PC-3 (cell line): ENCODE results near the gene DRGX. TPM values are rescaled to one million over a fixed set of nuclear protein-coding genes. Genes with fewer than 3 reads are reported as not detected.

Source experiments
- ATAC-seq: fragments of 200-7000 bp; cut with Tn5 transposase; 2 replicates; pipeline ENCODE4 v1.9.1; 2020; ENCODE audit warnings: mild to moderate bottlenecking, moderate library complexity
- BruUV-seq: library from RNA; stranded (reverse); fragments of 400-500 nt; replicated peaks from 2 replicates; lab custom pipeline; 2021; lab: Mats Ljungman, UMichigan
- CTCF ChIA-PET: fragments of 300-600 bp; sonication (Branson Sonifier 250); formaldehyde crosslinking; loops from one replicate; lab custom pipeline; 2022; ENCODE audit warnings: antibody characterized with exemption; lab: Charles Lee
- POLR2A ChIA-PET: fragments of 300-600 bp; sonication (Branson Sonifier 250); formaldehyde crosslinking; loops from one replicate; lab custom pipeline; 2022; ENCODE audit warnings: antibody characterized with exemption; ENCODE audit not compliant: unreplicated experiment; lab: Charles Lee
- DNase-seq: peaks from one replicate; pipeline ENCODE4 v3.0.0-alpha.2; 2015
- H2AFZ ChIP-seq: fragments of 300-600 bp; sonication (generic); 2 replicates; pipeline ENCODE4 v1.6.0; 2016; ENCODE audit warnings: antibody characterized with exemption, low read length
- H3F3A ChIP-seq: fragments of 300-600 bp; sonication (generic); one replicate; pipeline ENCODE4 v1.6.0; 2017; ENCODE audit warnings: antibody characterized with exemption, low read length, control low read depth, mild to moderate bottlenecking; ENCODE audit not compliant: unreplicated experiment
- H3K27ac ChIP-seq: fragments of 300-600 bp; sonication (generic); 2 replicates; pipeline ENCODE4 v1.5.1; 2016; ENCODE audit warnings: mild to moderate bottlenecking, low read length
- H3K27me3 ChIP-seq: fragments of 300-600 bp; sonication (generic); 2 replicates; pipeline ENCODE4 v1.6.1; 2016; ENCODE audit warnings: low read length, mixed read lengths
- H3K36me3 ChIP-seq: fragments of 300-600 bp; sonication (generic); 2 replicates; pipeline ENCODE4 v1.6.1; 2016; ENCODE audit warnings: low read depth, mixed run types, low read length, mixed read lengths
- H3K4me1 ChIP-seq: fragments of 300-600 bp; sonication (generic); 2 replicates; pipeline ENCODE4 v1.5.1; 2016; ENCODE audit warnings: low read length; ENCODE audit not compliant: insufficient read depth
- H3K4me2 ChIP-seq: fragments of 300-600 bp; sonication (generic); 2 replicates; pipeline ENCODE4 v1.6.0; 2016; ENCODE audit warnings: low read length
- H3K4me3 ChIP-seq: fragments of 300-600 bp; sonication (generic); 2 replicates; pipeline ENCODE4 v1.5.1; 2016; ENCODE audit warnings: mild to moderate bottlenecking, low read length, mixed read lengths
- H3K79me2 ChIP-seq: fragments of 300-600 bp; sonication (generic); 2 replicates; pipeline ENCODE4 v1.6.1; 2017; ENCODE audit warnings: low read length, mixed read lengths
- H3K9ac ChIP-seq: fragments of 300-600 bp; sonication (generic); 2 replicates; pipeline ENCODE4 v1.6.0; 2016; ENCODE audit warnings: mild to moderate bottlenecking, low read length
- H3K9me2 ChIP-seq: fragments of 300-600 bp; sonication (generic); replicated peaks from 2 replicates; pipeline ENCODE4 v1.6.1; 2016; ENCODE audit warnings: mixed run types, low read length, mixed read lengths
- H3K9me3 ChIP-seq: fragments of 300-600 bp; sonication (generic); 2 replicates; pipeline ENCODE4 v1.6.1; 2016; ENCODE audit warnings: low read length, mixed read lengths
- H4K20me1 ChIP-seq: fragments of 300-600 bp; sonication (generic); 2 replicates; pipeline ENCODE4 v1.6.1; 2016; ENCODE audit warnings: low read length, mixed read lengths
- CTCF ChIP-seq: fragments of 300-600 bp; sonication (generic); conservative IDR thresholded peaks from 2 replicates; pipeline ENCODE4 v1.5.1; 2017; ENCODE audit warnings: antibody characterized with exemption, low read depth, mild to moderate bottlenecking, low read length
- EZH2 ChIP-seq: fragments of 300-600 bp; sonication (generic); IDR thresholded peaks from one replicate; pipeline ENCODE4 v1.6.1; 2017; ENCODE audit warnings: antibody characterized with exemption, mild to moderate bottlenecking, low read length; ENCODE audit not compliant: unreplicated experiment
- EZH2phosphoT487 ChIP-seq: fragments of 300-600 bp; sonication (generic); IDR thresholded peaks from 2 replicates; pipeline ENCODE4 v1.6.1; 2018; ENCODE audit warnings: mild to moderate bottlenecking, antibody characterized with exemption, low read length, borderline replicate concordance
- intact Hi-C: fragments of 100-400 bp; cut with micrococcal nuclease; formaldehyde crosslinking; loops from 2 replicates; pipeline ENCODE4 v1.9.0; 2023
- total RNA-seq: library from RNA; depleted of rRNA; stranded (reverse); fragments of >200 nt; gene quantifications from 2 replicates; pipeline ENCODE4 v1.2.3, GENCODE V29; 2014

The DRGX gene
- total RNA-seq, 1 experiment from 2014 or later: 0.33 TPM

GRCh38 chr10:49382826-49383225 lies 13.1 kb downstream of the DRGX start:
- intact Hi-C loops: no loop called here
- BruUV-seq: no TSS peak
- H2AFZ ChIP-seq: no peak overlapping the region
- ChIA-PET CTCF (no interaction called here), POLR2A (no interaction called here)
- peaks cover 32% of the 10 kb centered on the region for H3K27me3 ChIP-seq
- no peaks in the 10 kb centered on the region for H3K79me2 ChIP-seq
- H3F3A ChIP-seq: no peaks in the 10 kb centered on the region
- no peak overlapping the region for H3K27ac ChIP-seq
- H3K4me3 ChIP-seq: no peak overlapping the region
- H3K4me1 ChIP-seq: peaks cover 15% of the 10 kb centered on the region
- no peak overlapping the region for H3K9ac ChIP-seq
- TF ChIP-seq EZH2phosphoT487: no peak
- TF ChIP-seq CTCF: no peak
- TF ChIP-seq EZH2: no peak
- ATAC-seq (no peak), DNase-seq (no peak)
- no peaks in the 10 kb centered on the region for H4K20me1 ChIP-seq
- no peak overlapping the region for H3K4me2 ChIP-seq
- no peaks in the 10 kb centered on the region for H3K36me3 ChIP-seq
- H3K9me2 ChIP-seq: no peaks in the 10 kb centered on the region
- no peaks in the 10 kb centered on the region for H3K9me3 ChIP-seq

- Histone ChIP-seq H4K20me1 (no peaks in the 10 kb centered on the region), H3K9ac (no peak overlapping the region), H3K27ac (no peak overlapping the region), H3K27me3 (peaks cover 36% of the 10 kb centered on the region), H3K4me3 (no peak overlapping the region), H2AFZ (no peak overlapping the region), H3K79me2 (no peaks in the 10 kb centered on the region), H3K4me1 (peaks cover 10% of the 10 kb centered on the region), H3K36me3 (no peaks in the 10 kb centered on the region), H3K4me2 (no peak overlapping the region), H3F3A (no peaks in the 10 kb centered on the region), H3K9me2 (no peaks in the 10 kb centered on the region), H3K9me3 (no peaks in the 10 kb centered on the region)
- no peak for DNase-seq
- BruUV-seq: no TSS peak
- no peak for ATAC-seq
- TF ChIP-seq EZH2phosphoT487: no peak
- no peak for TF ChIP-seq EZH2
- TF ChIP-seq CTCF: no peak
- intact Hi-C loops: no loop called here
- ChIA-PET CTCF (no interaction called here), POLR2A (interaction anchor here (0.6 kb wide), 1 partner anchor 106 kb away, joined by 3 read pairs; no protein-coding TSS in a partner anchor)
These were observed 13.7 kb downstream of the DRGX start for GRCh38 chr10:49382226-49382625.

GRCh38 chr10:49381111-49381900 lies 14.6 kb downstream of the DRGX start:
- BruUV-seq: no TSS peak
- DNase-seq (no peak), ATAC-seq (no peak)
- ChIA-PET POLR2A (interaction anchor here (0.6 kb wide), 1 partner anchor 107 kb away, joined by 3 read pairs; no protein-coding TSS in a partner anchor), CTCF (no interaction called here)
- intact Hi-C loops: no loop called here
- Histone ChIP-seq H3K27me3 (peaks cover 45% of the 10 kb centered on the region), H3K4me2 (no peak overlapping the region), H3K27ac (no peak overlapping the region), H2AFZ (no peak overlapping the region), H3K9me2 (no peaks in the 10 kb centered on the region), H4K20me1 (no peaks in the 10 kb centered on the region), H3K4me3 (no peak overlapping the region), H3K79me2 (no peaks in the 10 kb centered on the region), H3K9me3 (no peaks in the 10 kb centered on the region), H3F3A (no peaks in the 10 kb centered on the region), H3K4me1 (peaks cover 3% of the 10 kb centered on the region), H3K9ac (no peak overlapping the region), H3K36me3 (no peaks in the 10 kb centered on the region)
- TF ChIP-seq EZH2phosphoT487: no peak
- TF ChIP-seq CTCF: no peak
- TF ChIP-seq EZH2: no peak
